ENCODE data around the gene UBTD1. TPM values are rescaled to one million over a fixed set of nuclear protein-coding genes. Genes with fewer than 3 reads are reported as not detected.
A peak's percentile ranks its signal among the peaks of the same experiment; 100 is the strongest.
"Not testable (repeated sequence)": the region's sequence is repeated elsewhere in the genome, so short reads cannot be mapped to it uniquely, and the experiment has no call there.

Gene UBTD1
- total RNA-seq, 1 experiment from 2014 or later, result 9.3 TPM

- H3K27me3 Mint-ChIP-seq (ENCODE audit: unreplicated experiment); intact Hi-C loops (cut with micrococcal nuclease; ENCODE audit: unreplicated experiment); CTCF ChIA-PET; H3K4me1 Mint-ChIP-seq (ENCODE audit: low read depth, unreplicated experiment); H3K36me3 Mint-ChIP-seq (ENCODE audit: insufficient read depth, unreplicated experiment); H3K9me3 Mint-ChIP-seq (ENCODE audit: low read depth, unreplicated experiment): not testable (repeated sequence)
- peak; percentile 20 for DNase-seq
- Mint-ChIP-seq H3K4me3 (ENCODE audit: low read depth, unreplicated experiment) (peak overlapping the region; percentile 43), H3K27ac (ENCODE audit: unreplicated experiment) (peak overlapping the region; percentile 17)
- TSS peak; percentile 88 for BruUV-seq (replicated peaks)
Measured at GRCh38 chr10:97560731-97561381, 62.1 kb downstream of the UBTD1 start.

DNA sequence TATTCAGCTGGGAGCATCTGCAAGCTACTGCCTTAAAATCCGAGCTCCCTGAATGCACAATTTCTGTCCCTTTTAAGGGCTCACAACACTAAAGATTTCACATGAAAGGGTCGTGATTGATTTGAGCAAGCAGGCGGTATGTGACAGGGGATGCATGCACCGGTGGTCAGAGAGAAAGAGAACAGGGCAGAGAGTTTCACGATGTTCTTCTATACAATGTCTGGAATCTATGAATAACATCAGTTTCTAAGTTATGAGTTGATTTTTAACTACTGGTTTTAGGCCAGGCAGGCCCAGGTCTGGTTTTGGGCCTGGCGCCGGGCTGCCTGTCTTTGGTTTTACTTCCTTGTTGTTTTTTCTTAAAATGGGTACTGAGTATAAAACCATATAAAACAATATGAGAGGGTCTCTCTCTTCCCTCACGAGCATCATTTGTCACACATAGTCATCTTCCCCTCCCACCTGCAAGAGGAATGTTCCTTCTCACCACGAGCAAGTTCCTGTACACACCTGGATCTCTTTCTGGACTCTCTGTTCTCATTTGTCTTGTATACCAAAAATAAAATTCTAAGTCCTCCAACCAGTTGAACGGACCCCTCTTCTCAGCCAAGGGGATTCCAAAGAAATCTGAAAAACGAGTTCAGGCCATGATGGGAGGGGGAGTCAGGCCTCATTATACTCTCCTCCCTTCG lies 62.8 kb downstream of the UBTD1 start:
- DNase-seq; CTCF ChIA-PET; H3K9me3 Mint-ChIP-seq (ENCODE audit: low read depth, unreplicated experiment); H3K36me3 Mint-ChIP-seq (ENCODE audit: insufficient read depth, unreplicated experiment); intact Hi-C loops (cut with micrococcal nuclease; ENCODE audit: unreplicated experiment); H3K27me3 Mint-ChIP-seq (ENCODE audit: unreplicated experiment); H3K4me1 Mint-ChIP-seq (ENCODE audit: low read depth, unreplicated experiment); BruUV-seq (replicated peaks): not testable (repeated sequence)
- H3K4me3 Mint-ChIP-seq (ENCODE audit: low read depth, unreplicated experiment), result peak overlapping the region; percentile 43
- peak overlapping the region; percentile 17 for H3K27ac Mint-ChIP-seq (ENCODE audit: unreplicated experiment)

DNA sequence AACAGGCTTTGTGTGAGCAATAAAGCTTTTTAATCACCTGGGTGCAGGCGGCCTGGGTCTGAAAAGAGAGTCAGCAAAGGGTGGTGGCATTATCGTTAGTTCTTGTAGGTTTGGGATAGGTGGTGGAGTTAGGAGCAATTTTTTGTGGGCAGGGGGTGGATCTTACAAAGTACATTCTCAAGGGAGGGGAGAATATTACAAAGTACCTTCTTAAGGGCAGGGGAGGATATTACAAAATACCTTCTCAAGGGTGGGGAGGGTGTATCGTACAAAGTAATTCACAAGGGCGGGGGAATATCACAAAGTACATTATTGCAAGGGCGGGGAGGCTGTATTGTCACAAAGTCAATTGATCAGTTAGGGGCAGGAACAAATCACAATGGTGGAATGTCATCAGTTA lies 63.6 kb downstream of the UBTD1 start:
- DNase-seq; intact Hi-C loops (cut with micrococcal nuclease; ENCODE audit: unreplicated experiment); CTCF ChIA-PET; H3K4me3 Mint-ChIP-seq (ENCODE audit: low read depth, unreplicated experiment); H3K36me3 Mint-ChIP-seq (ENCODE audit: insufficient read depth, unreplicated experiment); H3K27ac Mint-ChIP-seq (ENCODE audit: unreplicated experiment); BruUV-seq (replicated peaks); H3K27me3 Mint-ChIP-seq (ENCODE audit: unreplicated experiment); H3K9me3 Mint-ChIP-seq (ENCODE audit: low read depth, unreplicated experiment); H3K4me1 Mint-ChIP-seq (ENCODE audit: low read depth, unreplicated experiment): not testable (repeated sequence)

GRCh38 chr10:97563337-97563736 lies 64.6 kb downstream of the UBTD1 start:
- peaks cover 7% of the 10 kb centered on the region for H3K4me1 Mint-ChIP-seq (ENCODE audit: low read depth, unreplicated experiment)
- DNase-seq, result no peak
- peaks cover 8% of the 10 kb centered on the region for H3K36me3 Mint-ChIP-seq (ENCODE audit: insufficient read depth, unreplicated experiment)
- no peaks in the 10 kb centered on the region for H3K9me3 Mint-ChIP-seq (ENCODE audit: low read depth, unreplicated experiment)
- H3K4me3 Mint-ChIP-seq (ENCODE audit: low read depth, unreplicated experiment), result no peak overlapping the region
- H3K27me3 Mint-ChIP-seq (ENCODE audit: unreplicated experiment), result no peaks in the 10 kb centered on the region
- intact Hi-C loops (cut with micrococcal nuclease; ENCODE audit: unreplicated experiment), result no loop called here
- no TSS peak for BruUV-seq (replicated peaks)
- CTCF ChIA-PET, result no interaction called here
- H3K27ac Mint-ChIP-seq (ENCODE audit: unreplicated experiment), result no peak overlapping the region
- TF ChIP-seq CTCF (IDR thresholded peaks at IDR 0.05; ENCODE audit: unreplicated experiment), result no peak

DNA sequence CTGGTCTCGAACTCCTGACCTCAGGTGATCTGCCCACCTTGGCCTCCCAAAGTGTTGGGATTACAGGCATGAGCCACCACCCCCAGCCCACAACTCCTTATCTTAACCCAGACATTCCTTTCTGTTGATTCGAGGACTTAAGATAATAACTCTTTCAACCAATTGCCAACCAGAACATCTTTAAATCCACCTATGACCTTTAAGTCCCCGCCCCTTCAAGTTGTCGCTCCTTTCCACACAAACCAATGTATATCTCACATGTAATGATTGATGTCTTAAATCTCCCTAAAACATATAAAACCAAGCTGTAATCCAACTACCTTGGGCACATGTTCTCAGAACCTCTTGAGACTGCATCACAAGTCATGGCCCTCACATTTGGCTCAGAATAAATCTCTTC lies 66.1 kb downstream of the UBTD1 start:
- H3K9me3 Mint-ChIP-seq (ENCODE audit: low read depth, unreplicated experiment), result no peaks in the 10 kb centered on the region
- no TSS peak for BruUV-seq (replicated peaks)
- no peak for DNase-seq
- CTCF ChIA-PET, result no interaction called here
- H3K27me3 Mint-ChIP-seq (ENCODE audit: unreplicated experiment), result no peaks in the 10 kb centered on the region
- H3K4me1 Mint-ChIP-seq (ENCODE audit: low read depth, unreplicated experiment), result peaks cover 7% of the 10 kb centered on the region
- intact Hi-C loops (cut with micrococcal nuclease; ENCODE audit: unreplicated experiment), result no loop called here
- H3K27ac Mint-ChIP-seq (ENCODE audit: unreplicated experiment), result no peak overlapping the region
- TF ChIP-seq CTCF (IDR thresholded peaks at IDR 0.05; ENCODE audit: unreplicated experiment), result no peak
- no peak overlapping the region for H3K4me3 Mint-ChIP-seq (ENCODE audit: low read depth, unreplicated experiment)
- peaks cover 8% of the 10 kb centered on the region for H3K36me3 Mint-ChIP-seq (ENCODE audit: insufficient read depth, unreplicated experiment)
